ENCODE data around the gene HVCN1. TPM values are rescaled to one million over a fixed set of nuclear protein-coding genes. Genes with fewer than 3 reads are reported as not detected.
A peak's percentile ranks its signal among the peaks of the same experiment; 100 is the strongest.
"Not testable (repeated sequence)": the region's sequence is repeated elsewhere in the genome, so short reads cannot be mapped to it uniquely, and the experiment has no call there.

The HVCN1 gene
- total and polyA plus RNA-seq, 5 experiments from 2014 or later, result 17.3 to 24.5 (median 21.0) TPM

DNA sequence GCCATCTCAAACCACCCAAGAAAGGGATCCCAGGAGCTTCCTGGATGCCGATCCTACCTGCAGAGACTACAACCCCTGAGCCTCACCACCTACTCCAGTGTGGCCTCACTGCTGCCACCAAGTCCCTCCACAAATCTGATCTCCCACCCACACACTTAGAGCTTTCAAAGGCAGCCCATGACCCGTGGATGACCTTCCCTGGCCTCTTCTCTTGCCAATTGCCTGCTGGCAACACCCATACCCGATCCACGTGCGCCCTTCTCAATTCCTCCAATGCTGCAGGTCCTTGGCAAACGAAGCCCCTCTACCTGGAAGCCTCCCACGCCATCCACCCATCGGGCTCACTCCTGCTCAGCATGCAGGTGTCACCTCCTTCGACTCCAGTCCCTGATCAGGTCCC lies 30.7 kb downstream of the HVCN1 start:
- POLR2A ChIA-PET, result interaction anchor here (0.6 to 0.9 kb wide), 2 partner anchors 12 to 16 kb away, joined by 3 read pairs; no protein-coding TSS in a partner anchor
- DNase-seq (no peak), ATAC-seq (no peak)
- no peaks in the 10 kb centered on the region for H3K27me3 Mint-ChIP-seq
- H3K27ac Mint-ChIP-seq, result peak overlapping the region in 6 of 10 donors; percentile 19 to 77 (median 47)
- H3K9me3 Mint-ChIP-seq, result no peaks in the 10 kb centered on the region
- peaks cover 12 to 54% (median 25%) of the 10 kb centered on the region in 4 donors for H3K4me1 Mint-ChIP-seq
- no peak overlapping the region for H3K4me3 Mint-ChIP-seq
- peaks cover 0 to 24% (median 5%) of the 10 kb centered on the region in 3 donors for H3K36me3 Mint-ChIP-seq

DNA sequence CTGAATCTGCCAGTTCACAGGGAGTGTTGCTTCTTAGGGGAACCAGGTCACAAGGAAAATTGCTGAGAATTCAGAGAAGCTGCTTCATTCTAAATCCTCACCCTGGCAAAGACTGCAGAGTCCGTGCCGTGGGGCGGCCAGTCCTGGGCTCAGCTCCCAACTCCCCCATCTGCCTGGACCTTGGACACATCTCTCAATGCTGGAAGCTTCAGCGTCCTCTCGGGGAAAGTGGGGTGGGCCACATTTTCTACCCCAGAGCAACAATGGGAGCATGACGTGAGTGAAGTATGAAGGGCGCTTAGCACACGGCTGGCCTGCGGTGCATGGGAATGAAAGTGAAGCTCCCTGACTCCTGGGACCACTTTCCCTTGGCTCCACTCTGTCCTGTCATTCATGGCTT lies 31.2 kb downstream of the HVCN1 start:
- no peaks in the 10 kb centered on the region for H3K9me3 Mint-ChIP-seq
- peak overlapping the region in 4 of 10 donors; percentile 11 to 63 (median 32) for H3K27ac Mint-ChIP-seq
- H3K36me3 Mint-ChIP-seq, result peaks cover 0 to 29% (median 5%) of the 10 kb centered on the region in 3 donors
- H3K27me3 Mint-ChIP-seq, result no peaks in the 10 kb centered on the region
- H3K4me3 Mint-ChIP-seq, result peak overlapping the region in 1 of 10 donors; percentile 24
- POLR2A ChIA-PET, result interaction anchor here (0.6 to 0.9 kb wide), 2 partner anchors 11 to 15 kb away, joined by 3 read pairs; no protein-coding TSS in a partner anchor
- ATAC-seq (no peak), DNase-seq (no peak)
- H3K4me1 Mint-ChIP-seq, result peaks cover 12 to 50% (median 23%) of the 10 kb centered on the region in 4 donors

DNA sequence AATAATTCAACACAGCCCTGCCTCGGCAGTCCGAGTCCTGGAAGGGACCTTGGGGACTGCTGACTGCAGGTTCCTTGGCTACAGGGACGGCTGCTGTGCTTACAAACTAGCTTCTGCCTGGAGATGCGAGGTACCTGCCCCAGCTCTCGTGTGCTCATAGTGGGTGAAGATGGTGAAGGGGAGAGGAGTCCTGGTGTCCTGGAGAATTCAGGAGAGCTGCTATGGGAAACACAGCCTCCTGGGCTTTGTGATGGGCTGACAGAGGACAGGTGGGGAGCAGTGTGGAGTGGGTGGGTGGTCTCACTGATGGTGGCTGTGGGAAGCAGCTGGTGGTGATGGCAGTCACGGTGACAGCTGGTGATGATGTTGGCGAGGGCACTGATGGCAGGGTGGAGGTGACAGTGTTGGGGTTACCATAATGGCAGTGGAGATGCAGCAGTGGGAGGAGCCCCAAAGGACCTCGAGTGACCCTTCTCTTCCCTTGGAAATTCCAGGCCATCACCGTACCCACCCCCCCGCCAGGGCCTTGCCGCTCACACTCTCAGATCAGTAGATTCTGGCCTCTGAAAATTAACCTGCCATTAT lies 32.8 kb downstream of the HVCN1 start:
- Mint-ChIP-seq H3K4me1 (peaks cover 9 to 46% (median 14%) of the 10 kb centered on the region in 4 donors), H3K27me3 (no peaks in the 10 kb centered on the region), H3K9me3 (no peaks in the 10 kb centered on the region), H3K4me3 (no peak overlapping the region), H3K27ac (peak overlapping the region in 2 of 10 donors; percentile 65 to 75), H3K36me3 (peaks cover 0 to 40% (median 10%) of the 10 kb centered on the region in 3 donors)
- POLR2A ChIA-PET, result no interaction called here
- DNase-seq (no peak), ATAC-seq (no peak)

DNA sequence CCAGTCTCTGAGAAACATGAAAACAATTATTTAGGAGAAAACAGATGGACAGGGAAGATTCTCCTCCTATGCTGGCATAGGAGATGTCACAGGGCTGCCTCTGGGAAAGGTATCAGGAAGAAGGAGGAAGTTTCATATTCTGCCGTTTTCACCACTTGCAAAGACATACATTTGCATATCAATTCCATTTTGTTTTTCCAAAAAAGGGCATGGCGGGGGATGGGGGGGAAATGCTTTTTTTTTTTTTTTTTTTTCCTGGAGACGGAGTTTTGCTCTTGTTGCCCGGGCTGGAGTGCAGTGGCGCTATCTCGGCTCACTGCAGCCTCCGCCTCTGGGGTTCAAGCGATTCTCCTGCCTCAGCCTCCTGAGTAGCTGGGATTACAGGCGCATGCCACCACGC lies 34.7 kb downstream of the HVCN1 start:
- peaks cover 7 to 47% (median 8%) of the 10 kb centered on the region in 4 donors for H3K4me1 Mint-ChIP-seq
- peak overlapping the region in 3 of 10 donors; percentile 18 to 52 (median 26) for H3K27ac Mint-ChIP-seq
- ATAC-seq, DNase-seq, H3K4me3 Mint-ChIP-seq, H3K27me3 Mint-ChIP-seq, H3K9me3 Mint-ChIP-seq, POLR2A ChIA-PET: not testable (repeated sequence)
- H3K36me3 Mint-ChIP-seq, result peaks cover 0 to 52% (median 12%) of the 10 kb centered on the region in 3 donors

DNA sequence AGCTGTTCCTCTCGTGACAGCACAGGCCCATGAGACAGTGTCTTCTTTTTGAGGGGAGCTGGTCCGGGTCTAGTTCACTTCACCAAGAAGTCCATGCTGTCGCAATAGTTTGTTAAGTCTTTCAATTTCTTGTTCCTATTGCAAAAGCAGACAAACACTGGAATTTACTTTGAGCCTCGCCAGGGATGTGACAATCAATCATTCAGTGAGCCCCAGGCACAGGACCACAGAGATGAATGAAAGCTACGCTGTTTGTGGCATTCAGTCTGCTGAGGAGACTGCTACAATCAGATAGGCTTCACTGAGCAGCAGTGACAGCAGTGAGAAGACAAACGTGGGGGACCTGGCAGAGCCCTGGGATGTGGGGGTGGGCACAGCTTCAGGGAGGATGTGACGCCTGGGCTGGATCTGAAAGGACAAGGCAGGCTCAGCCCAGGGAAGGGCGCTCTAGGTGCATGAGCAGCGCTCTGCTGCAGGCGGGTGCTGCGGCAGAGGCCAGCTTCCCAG lies 39.5 kb downstream of the HVCN1 start:
- Mint-ChIP-seq H3K27ac (peak overlapping the region in 6 of 10 donors; percentile 51 to 95 (median 66)), H3K4me1 (peaks cover 21 to 74% (median 35%) of the 10 kb centered on the region in 4 donors)

DNA sequence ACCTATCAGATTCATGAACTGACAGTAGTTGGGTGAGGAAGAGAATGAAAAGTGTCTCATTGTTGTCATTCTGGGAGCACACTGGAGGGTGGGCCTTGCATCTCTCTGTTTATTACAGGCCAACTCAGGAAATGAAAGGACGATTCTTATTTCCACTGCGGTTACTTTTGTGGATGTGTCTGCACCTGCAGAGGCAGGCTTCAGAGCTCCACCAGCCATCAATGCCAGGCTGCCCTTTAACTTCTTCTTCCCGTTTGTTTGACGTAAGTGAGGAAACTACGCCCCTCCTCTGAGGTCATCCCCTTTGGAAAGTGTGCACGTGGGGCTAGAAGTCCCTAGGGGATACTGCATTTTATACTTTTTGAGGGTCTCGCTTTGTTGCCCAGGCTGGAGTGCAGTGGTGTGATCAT lies 41.3 kb downstream of the HVCN1 start:
- Mint-ChIP-seq H3K27me3 (no peaks in the 10 kb centered on the region), H3K4me3 (peak overlapping the region in 9 of 10 donors; percentile 27 to 68 (median 61)), H3K36me3 (peaks cover 0 to 41% (median 13%) of the 10 kb centered on the region in 3 donors), H3K4me1 (peaks cover 24 to 80% (median 50%) of the 10 kb centered on the region in 4 donors), H3K9me3 (no peaks in the 10 kb centered on the region), H3K27ac (peak overlapping the region; percentile 83 to 95 (median 90))
- ATAC-seq (peak; percentile 91 to 94), DNase-seq (peak in 8 of 10 donors; percentile 7 to 55 (median 30))
- POLR2A ChIA-PET, result interaction anchor here (0.7 kb wide), 1 partner anchor 20 kb away, joined by 3 read pairs; no protein-coding TSS in a partner anchor

More for the DNA sequence above, 39.5 kb downstream of the HVCN1 start:
- H3K36me3 Mint-ChIP-seq, result peaks cover 0 to 57% (median 15%) of the 10 kb centered on the region in 3 donors
- no peaks in the 10 kb centered on the region for H3K9me3 Mint-ChIP-seq
- DNase-seq (no peak), ATAC-seq (no peak)
- POLR2A ChIA-PET, result interaction anchor here (0.6 to 1.0 kb wide), 2 partner anchors 36 to 565 kb away, joined by 3 read pairs; partner anchors contain the start of gene TCTN1
- no peaks in the 10 kb centered on the region for H3K27me3 Mint-ChIP-seq
- no peak overlapping the region for H3K4me3 Mint-ChIP-seq

DNA sequence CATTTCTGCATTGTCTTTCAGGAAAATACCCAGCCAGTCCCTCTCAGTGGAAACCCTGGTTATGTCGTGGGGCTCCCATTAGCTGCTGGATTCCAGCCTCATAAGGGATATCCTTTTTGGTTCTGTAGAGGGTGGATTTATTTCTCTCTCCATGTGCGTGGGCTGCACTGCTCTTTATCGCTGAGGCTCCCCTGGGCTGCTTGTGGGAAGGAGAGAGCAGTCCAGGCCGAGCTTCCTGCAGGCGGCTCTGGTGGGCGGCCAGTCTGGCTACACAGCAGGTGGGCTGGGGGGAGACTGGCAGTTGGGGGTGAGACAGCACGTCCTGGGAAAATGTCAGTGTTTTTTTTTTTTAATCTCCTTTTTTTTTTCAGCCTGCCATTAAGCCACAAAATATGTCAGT lies 47.4 kb downstream of the HVCN1 start:
- Mint-ChIP-seq H3K9me3 (no peaks in the 10 kb centered on the region), H3K36me3 (peaks cover 0 to 10% (median 6%) of the 10 kb centered on the region in 3 donors), H3K4me1 (peaks cover 25 to 86% (median 39%) of the 10 kb centered on the region in 4 donors), H3K27me3 (no peaks in the 10 kb centered on the region), H3K27ac (peak overlapping the region in 3 of 10 donors; percentile 3 to 51 (median 36)), H3K4me3 (peak overlapping the region in 1 of 10 donors; percentile 15)
- POLR2A ChIA-PET, result interaction anchor here (0.9 kb wide), 1 partner anchor 14 kb away, joined by 4 read pairs; no protein-coding TSS in a partner anchor
- DNase-seq, result no peak
- no peak for ATAC-seq

DNA sequence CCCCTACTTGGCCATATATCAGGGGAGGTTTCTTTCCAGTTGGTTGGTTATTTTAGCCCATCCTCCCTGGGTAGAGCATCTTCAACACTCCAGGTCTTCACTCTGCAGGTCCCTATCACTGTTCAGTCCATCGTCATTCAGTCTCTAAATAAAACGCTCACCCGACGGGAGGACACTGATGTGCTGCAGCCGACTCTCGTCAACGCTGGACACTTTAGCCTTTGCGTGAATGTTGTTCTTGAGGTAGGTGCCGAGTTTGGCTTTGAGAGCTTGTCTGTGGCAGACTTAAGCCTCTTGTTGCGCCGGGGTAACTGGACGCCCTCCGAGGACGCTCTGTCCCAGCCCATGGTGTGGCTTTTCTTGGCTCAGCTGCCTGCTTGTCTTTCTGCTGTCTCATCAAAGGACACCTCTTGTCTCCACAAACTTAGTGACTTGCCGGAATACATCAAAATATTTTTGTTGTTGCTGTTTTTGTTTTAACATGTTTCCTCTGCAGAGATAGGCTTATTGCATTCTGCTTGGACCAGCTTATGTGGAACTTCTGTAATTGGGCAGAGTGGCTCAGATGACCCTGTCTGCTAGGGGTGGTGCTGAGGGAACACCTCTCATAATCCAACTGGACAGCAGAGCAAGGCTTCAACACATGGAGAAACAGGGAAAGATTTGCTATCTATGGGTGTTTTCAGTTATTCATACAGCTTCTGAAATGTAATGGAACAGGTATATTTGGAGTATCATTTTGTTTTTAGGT lies 48.5 kb downstream of the HVCN1 start:
- POLR2A ChIA-PET, result interaction anchor here (0.6 kb wide), 2 partner anchors 192 to 563 kb away, joined by 6 to 7 read pairs; no protein-coding TSS in a partner anchor
- peaks cover 28 to 90% (median 44%) of the 10 kb centered on the region in 4 donors for H3K4me1 Mint-ChIP-seq
- peaks cover 0 to 10% (median 5%) of the 10 kb centered on the region in 3 donors for H3K36me3 Mint-ChIP-seq
- ATAC-seq (no peak), DNase-seq (no peak)
- H3K27me3 Mint-ChIP-seq, result no peaks in the 10 kb centered on the region
- H3K4me3 Mint-ChIP-seq, result no peak overlapping the region
- peak overlapping the region in 2 of 10 donors; percentile 3 to 31 for H3K27ac Mint-ChIP-seq
- no peaks in the 10 kb centered on the region for H3K9me3 Mint-ChIP-seq

DNA sequence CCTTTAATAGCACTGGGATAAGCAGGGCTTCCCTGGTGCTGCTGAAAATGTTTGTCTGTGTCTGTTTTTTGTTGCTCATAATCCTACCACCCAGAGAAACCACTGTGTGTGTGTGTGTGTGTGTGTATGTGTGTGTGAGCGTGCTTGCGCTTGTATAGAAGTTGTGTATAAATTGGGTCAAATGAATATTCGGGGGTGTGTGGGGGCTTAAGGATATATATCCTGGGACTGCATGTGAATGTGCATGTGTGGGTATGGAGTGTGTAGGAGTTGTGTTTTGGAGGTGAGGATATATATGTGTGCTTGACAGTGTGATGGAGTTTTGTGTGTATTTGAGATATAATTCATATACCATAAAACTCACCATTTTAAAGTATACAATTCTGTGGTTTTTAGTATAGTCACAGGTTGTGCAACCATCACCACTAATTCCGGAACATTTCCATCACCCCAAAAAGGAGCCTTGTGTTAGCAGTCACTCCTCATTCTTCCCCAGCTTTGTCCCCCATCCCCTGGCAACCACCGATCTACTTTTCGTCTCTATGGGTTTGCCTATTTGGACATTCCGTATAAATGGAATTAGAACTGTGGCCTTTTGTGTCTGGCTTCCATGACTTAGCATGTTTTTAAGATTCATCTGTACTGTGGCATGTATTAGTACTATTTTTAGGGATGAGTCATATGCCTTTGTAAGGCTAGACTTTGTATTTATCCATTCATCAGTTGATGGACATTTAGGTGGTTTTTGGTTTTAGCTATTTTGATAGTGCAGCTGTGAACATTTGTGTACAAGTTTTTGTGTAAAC lies 49.4 kb downstream of the HVCN1 start:
- DNase-seq, result no peak
- POLR2A ChIA-PET, result interaction anchor here (0.6 kb wide), 1 partner anchor 192 kb away, joined by 7 read pairs; no protein-coding TSS in a partner anchor
- no peak overlapping the region for H3K4me3 Mint-ChIP-seq
- H3K27ac Mint-ChIP-seq, result peak overlapping the region in 1 of 10 donors; percentile 37
- H3K4me1 Mint-ChIP-seq, result peaks cover 29 to 84% (median 39%) of the 10 kb centered on the region in 4 donors
- peaks cover 0 to 10% (median 5%) of the 10 kb centered on the region in 3 donors for H3K36me3 Mint-ChIP-seq
- H3K27me3 Mint-ChIP-seq, result no peaks in the 10 kb centered on the region
- no peaks in the 10 kb centered on the region for H3K9me3 Mint-ChIP-seq
- ATAC-seq, result no peak

DNA sequence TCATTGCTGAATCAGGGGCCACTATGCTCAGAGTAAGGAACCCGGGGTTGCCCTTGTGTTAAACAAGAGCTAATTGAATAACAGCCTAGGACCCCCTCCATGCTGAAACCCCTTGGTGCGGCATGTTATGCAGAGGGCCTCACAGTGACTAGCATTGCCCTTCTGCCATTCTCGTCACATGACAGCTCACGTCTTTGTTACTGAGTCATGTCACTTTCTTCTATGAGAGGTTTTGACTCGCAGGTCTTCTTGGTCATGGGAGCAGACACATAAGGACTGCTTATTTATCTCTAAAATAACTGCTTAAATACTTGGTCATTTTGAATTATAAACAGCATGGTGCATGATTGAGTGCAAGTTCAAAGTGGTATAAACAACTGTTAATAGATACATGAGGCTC lies 50.1 kb downstream of the HVCN1 start:
- no peaks in the 10 kb centered on the region for H3K9me3 Mint-ChIP-seq
- DNase-seq (no peak), ATAC-seq (no peak)
- H3K4me3 Mint-ChIP-seq, result no peak overlapping the region
- H3K27ac Mint-ChIP-seq, result no peak overlapping the region
- H3K4me1 Mint-ChIP-seq, result peaks cover 29 to 80% (median 34%) of the 10 kb centered on the region in 4 donors
- POLR2A ChIA-PET, result no interaction called here
- H3K36me3 Mint-ChIP-seq, result peaks cover 0 to 7% (median 5%) of the 10 kb centered on the region in 3 donors
- no peaks in the 10 kb centered on the region for H3K27me3 Mint-ChIP-seq

DNA sequence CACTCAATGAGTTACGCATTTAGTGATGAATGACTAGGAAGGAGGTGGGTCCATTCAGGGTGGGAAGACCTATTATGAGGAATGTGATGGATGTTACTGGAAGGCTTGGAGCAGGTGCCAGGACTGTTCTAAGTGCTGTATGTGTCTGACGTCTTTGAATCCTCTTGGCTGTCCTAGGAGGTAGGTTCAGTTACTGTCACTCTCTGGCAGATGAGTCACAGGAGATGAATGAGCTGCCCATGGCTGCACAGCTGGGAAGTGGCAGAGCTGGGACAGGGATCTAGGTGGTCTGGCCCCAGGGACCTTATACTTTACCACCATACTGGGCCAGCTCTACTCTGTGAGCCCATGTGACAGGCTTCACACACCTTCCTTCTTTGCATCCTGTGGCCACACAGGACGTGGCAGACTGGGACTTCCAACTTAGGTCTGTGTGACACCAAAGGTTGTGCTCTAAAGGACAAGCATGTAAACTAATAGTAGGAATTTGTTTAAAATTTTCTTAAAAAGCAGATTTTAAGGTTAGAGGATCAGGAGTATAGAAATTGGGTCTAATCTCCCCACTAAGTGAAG lies 51.0 kb downstream of the HVCN1 start:
- H3K9me3 Mint-ChIP-seq, result no peaks in the 10 kb centered on the region
- POLR2A ChIA-PET, result interaction anchor here (0.5 to 1.6 kb wide), 3 partner anchors 11 to 91 kb away, joined by 3 to 5 read pairs (median 3); no protein-coding TSS in a partner anchor
- H3K27ac Mint-ChIP-seq, result peak overlapping the region in 3 of 10 donors; percentile 32 to 48 (median 42)
- DNase-seq (no peak), ATAC-seq (peak in 1 of 2 donors; percentile 43)
- H3K36me3 Mint-ChIP-seq, result peaks cover 0 to 7% (median 5%) of the 10 kb centered on the region in 3 donors
- H3K4me1 Mint-ChIP-seq, result peaks cover 21 to 77% (median 27%) of the 10 kb centered on the region in 4 donors
- no peaks in the 10 kb centered on the region for H3K27me3 Mint-ChIP-seq
- H3K4me3 Mint-ChIP-seq, result no peak overlapping the region
